ENCODE data around the gene CD7.

- no peak for TF ChIP-seq CTCF (IDR thresholded peaks at IDR 0.05)
- TF ChIP-seq POLR2A (IDR thresholded peaks at IDR 0.05): no peak
Measured at GRCh38 chr17:82282239-82283207, 34.9 kb downstream of the CD7 start.

Measured in body of pancreas (tissue), 4 donors.